GM12865 (cell line): ENCODE results near the gene ADGRE3.

Source experiments
- DNase-seq: peaks from one replicate; pipeline ENCODE4 v3.0.0; 2010; ENCODE audit warnings: low read depth
- H3K4me3 ChIP-seq: 2 replicates; pipeline ENCODE4 v1.5.1; 2011; ENCODE audit warnings: mild to moderate bottlenecking, low read depth, low read length, control low read depth
- CTCF ChIP-seq: IDR thresholded peaks from 2 replicates; pipeline ENCODE4 v1.5.1; 2011; ENCODE audit warnings: low read length, control low read depth, low read depth, inconsistent platforms; ENCODE audit not compliant: insufficient read depth; ENCODE audit errors: missing control alignments

ADGRE3 gene

DNA sequence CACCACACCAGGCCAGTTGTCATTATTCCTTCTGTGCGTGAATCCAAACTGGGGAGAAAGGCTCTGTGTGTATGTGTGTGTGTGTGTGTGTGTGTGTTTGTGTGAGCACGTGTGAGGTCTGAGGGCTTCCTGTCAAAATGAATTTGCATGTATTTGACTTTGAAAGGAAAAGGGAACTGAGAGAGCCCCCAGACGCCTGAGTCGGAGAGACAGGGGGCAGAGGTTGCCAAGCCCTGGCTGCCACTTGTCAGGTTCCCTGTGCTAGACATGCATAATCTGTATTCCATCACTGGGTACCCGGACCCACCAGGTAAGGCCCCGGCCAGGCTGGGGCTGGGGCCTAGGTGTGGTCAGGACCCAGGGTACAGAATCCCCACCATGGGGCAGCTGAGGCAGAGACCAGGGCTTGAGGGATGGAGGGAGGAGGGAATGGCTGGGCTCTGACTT is 91.7 kb downstream of the ADGRE3 start, which contains the start of gene CLEC17A:
Gene CLEC17A (plus strand): TSS at position 191 of the 447 bp plus-strand sequence. CDS start 77 bp downstream, at position 268.
- H3K4me3 ChIP-seq = peak within 1 kb of the TSS; percentile 86
- peak; percentile 95 for DNase-seq
- no peak for TF ChIP-seq CTCF

- DNase-seq = peak; percentile 73
- H3K4me3 ChIP-seq = no peak overlapping the region
- TF ChIP-seq CTCF = peak; percentile 29
Observed at GRCh38 chr19:14580623-14581237, 93.9 kb downstream of the ADGRE3 start.

DNA sequence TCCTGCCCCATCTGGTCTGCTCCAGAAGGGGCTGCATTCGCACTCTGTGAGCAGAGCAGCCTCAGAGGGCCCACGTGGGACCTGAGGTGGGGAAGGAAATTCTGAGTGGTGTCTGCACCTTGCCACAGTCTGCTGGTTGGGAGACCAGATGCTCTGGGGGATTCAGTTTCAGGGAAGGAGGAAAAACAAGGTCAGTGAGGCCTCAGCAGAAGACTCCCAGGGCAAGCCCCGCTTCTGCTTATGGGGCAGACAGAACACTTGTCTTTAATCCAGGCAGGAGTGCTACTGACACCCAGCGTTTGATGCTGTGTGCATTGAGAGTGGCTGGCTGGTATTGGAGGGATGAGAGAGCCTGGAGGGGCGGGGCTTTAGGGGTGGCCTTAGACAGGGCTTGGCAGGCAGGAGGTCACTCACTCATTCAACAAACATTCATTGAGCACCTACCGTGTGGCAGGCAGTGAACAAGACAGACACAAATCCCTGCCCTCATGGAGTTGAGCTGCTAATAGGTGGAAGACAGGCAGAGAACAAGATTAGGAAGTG is 96.7 kb downstream of the ADGRE3 start:
- DNase-seq = peak; percentile 82
- no peak for TF ChIP-seq CTCF
- H3K4me3 ChIP-seq = no peak overlapping the region

GRCh38 chr19:14577264-14577663 is 97.4 kb downstream of the ADGRE3 start:
- H3K4me3 ChIP-seq = no peak overlapping the region
- DNase-seq = no peak
- no peak for TF ChIP-seq CTCF

GRCh38 chr19:14576363-14576762 is 98.3 kb downstream of the ADGRE3 start:
- TF ChIP-seq CTCF = no peak
- no peak for DNase-seq
- H3K4me3 ChIP-seq = no peak overlapping the region

GRCh38 chr19:14575428-14575980 is 99.1 kb downstream of the ADGRE3 start:
- TF ChIP-seq CTCF = no peak
- no peak for DNase-seq
- H3K4me3 ChIP-seq = no peak overlapping the region
